Prostate gland (tissue), 2 donors: ENCODE results near the gene MPP1.

Source experiments
- CTCF ChIP-seq, 4 experiments: fragments of 200-600 bp in 2 of 4; fragments of 450-650 bp in 2 of 4; sonication (generic) in 2 of 4; IDR thresholded peaks; 1 replicate in 3 of 4; 2 replicates in 1 of 4; pipeline ENCODE4 v1.5.1; 2016 to 2019; ENCODE audit warnings: antibody characterized with exemption in 4 of 4, mild to moderate bottlenecking in 2 of 4, moderate library complexity in 2 of 4
- POLR2AphosphoS5 ChIP-seq: sonication (generic); formaldehyde crosslinking; IDR thresholded peaks from one replicate; pipeline ENCODE4 v1.6.1; 2017; ENCODE audit warnings: antibody characterized with exemption

GRCh38 chrX:154779261-154779660 is 26.0 kb downstream of the MPP1 start:
- no peak for TF ChIP-seq CTCF (IDR thresholded peaks at IDR 0.05)
- TF ChIP-seq POLR2AphosphoS5 = no peak
